ENCODE data around the gene BBX. TPM values are rescaled to one million over a fixed set of nuclear protein-coding genes. Genes with fewer than 3 reads are reported as not detected.
A peak's percentile ranks its signal among the peaks of the same experiment; 100 is the strongest.

Gene BBX
- total RNA-seq, 4 donors from 2014 or later: 33.0 to 46.3 (median 36.7) TPM

GRCh38 chr3:107782054-107782453, 259.3 kb downstream of the BBX start:
- Histone ChIP-seq H3K4me3 (no peak overlapping the region), H3K27me3 (no peaks in the 10 kb centered on the region), H3K9me3 (no peaks in the 10 kb centered on the region), H3K4me1 (no peaks in the 10 kb centered on the region), H3K27ac (no peak overlapping the region), H3K36me3 (peaks cover 0 to 17% (median 0%) of the 10 kb centered on the region in 3 donors)
- TF ChIP-seq CTCF (IDR thresholded peaks at IDR 0.05) (no peak), POLR2A (IDR thresholded peaks at IDR 0.05) (no peak)
- no peak for DNase-seq

DNA sequence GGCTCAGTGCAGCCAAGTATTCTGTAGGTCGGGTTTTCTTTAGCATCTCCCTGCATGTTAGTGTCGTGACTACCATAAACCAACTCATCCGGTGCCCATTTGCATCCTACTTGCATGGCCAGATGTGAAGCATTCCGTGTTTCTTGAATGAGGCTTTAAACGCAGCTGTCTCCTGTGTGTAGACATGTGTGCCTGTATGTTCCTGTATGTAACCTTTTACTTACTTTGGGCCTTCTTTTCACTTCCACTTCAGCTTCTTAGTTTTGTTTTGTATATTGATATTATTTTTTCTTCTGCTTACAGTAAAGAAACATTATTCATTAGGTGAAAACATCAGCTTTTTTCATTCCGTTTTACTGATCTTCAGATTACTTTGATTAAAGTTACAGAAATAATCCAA, 267.9 kb downstream of the BBX start:
- no peaks in the 10 kb centered on the region for H3K27me3 ChIP-seq
- no peak overlapping the region for H3K4me3 ChIP-seq
- no peaks in the 10 kb centered on the region for H3K9me3 ChIP-seq
- no peak for DNase-seq
- no peaks in the 10 kb centered on the region for H3K4me1 ChIP-seq
- no peak overlapping the region for H3K27ac ChIP-seq
- peaks cover 0 to 36% (median 0%) of the 10 kb centered on the region in 3 donors for H3K36me3 ChIP-seq
- TF ChIP-seq CTCF (IDR thresholded peaks at IDR 0.05) (no peak), POLR2A (IDR thresholded peaks at IDR 0.05) (no peak)

DNA sequence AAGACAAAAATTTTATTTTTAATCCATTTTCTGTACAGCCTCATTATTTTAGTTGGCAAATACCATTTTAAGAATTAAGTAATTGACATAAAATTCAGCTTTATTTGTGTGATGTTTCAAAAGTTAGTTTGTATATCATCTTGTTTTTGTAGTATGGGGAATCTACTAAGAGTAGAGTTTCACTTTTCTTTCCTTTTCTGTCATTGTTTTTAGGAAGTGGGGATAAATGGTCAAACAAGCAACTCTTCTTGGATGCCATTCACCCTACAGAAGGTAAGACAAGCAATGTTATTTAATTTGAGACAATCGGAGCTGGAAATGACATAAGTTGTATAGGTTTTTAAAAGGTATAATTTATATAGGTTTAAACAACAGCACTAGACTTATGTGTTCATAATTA, 268.3 kb downstream of the BBX start:
- no peak overlapping the region for H3K27ac ChIP-seq
- H3K4me1 ChIP-seq: no peaks in the 10 kb centered on the region
- H3K36me3 ChIP-seq: peaks cover 0 to 36% (median 0%) of the 10 kb centered on the region in 3 donors
- H3K9me3 ChIP-seq: no peaks in the 10 kb centered on the region
- no peak for DNase-seq
- H3K27me3 ChIP-seq: no peaks in the 10 kb centered on the region
- TF ChIP-seq POLR2A (IDR thresholded peaks at IDR 0.05) (no peak), CTCF (IDR thresholded peaks at IDR 0.05) (no peak)
- no peak overlapping the region for H3K4me3 ChIP-seq

DNA sequence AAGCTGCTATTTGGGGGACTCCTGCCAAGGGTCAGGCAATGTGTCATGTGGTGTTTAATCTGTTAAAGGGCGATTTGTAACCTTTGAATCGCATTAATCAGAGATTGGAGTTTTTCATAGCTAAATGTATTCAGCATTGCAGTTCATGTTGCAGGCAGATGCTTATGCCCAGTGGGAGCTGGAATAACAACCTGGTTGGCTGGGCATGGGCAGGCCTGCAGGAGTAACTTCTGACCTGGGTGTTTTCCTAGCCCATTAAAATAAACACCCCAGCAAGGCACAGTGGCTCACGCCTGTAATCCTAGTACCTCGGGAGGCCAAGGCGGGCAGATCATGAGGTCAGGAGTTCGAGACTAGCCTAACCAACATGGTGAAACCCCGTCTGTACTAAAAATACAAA, 268.7 kb downstream of the BBX start:
- no peaks in the 10 kb centered on the region for H3K27me3 ChIP-seq
- no peak overlapping the region for H3K27ac ChIP-seq
- TF ChIP-seq CTCF (IDR thresholded peaks at IDR 0.05) (no peak), POLR2A (IDR thresholded peaks at IDR 0.05) (no peak)
- H3K9me3 ChIP-seq: no peaks in the 10 kb centered on the region
- H3K4me1 ChIP-seq: no peaks in the 10 kb centered on the region
- peaks cover 0 to 36% (median 0%) of the 10 kb centered on the region in 3 donors for H3K36me3 ChIP-seq
- H3K4me3 ChIP-seq: no peak overlapping the region
- no peak for DNase-seq

DNA sequence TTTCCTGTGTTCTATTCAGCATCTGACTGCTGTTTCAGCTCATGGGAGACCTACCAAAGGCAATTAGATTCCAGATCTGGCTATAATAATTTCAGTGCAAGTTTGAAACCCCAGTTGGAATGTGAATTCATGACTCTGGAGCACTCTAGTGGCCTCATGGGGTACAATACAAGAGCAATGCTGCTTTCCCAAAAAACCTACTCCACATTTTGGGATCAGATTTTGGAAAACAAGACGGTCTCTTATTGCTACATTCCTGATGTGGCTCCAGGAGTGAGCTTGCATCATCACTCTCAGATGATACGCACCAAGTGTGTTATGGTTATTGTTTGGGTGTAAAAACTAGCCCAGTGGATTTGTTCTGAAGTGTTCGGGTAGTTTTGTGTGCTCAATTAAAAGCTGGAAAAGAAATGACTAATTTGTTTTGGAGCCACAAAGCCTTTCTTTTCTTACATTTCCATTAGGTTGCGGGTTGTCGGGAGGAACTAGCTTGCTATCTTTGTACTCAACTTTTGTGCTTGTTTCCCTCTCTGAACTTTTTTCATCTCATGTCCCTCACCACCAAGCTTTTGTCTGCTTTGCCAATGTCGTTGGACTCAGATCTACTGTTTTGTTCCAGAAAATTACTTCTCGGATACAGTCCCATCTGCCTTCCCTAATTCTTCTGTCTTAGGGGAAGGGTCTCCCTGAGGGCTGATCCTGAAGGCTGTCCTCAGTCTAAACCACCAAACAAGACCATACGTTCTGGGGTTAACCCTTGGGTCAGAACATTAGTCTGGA, 272.1 kb downstream of the BBX start:
- no peak for TF ChIP-seq POLR2A (IDR thresholded peaks at IDR 0.05)
- TF ChIP-seq CTCF (IDR thresholded peaks at IDR 0.05): peak in 1 of 6 experiments; percentile 17
- Histone ChIP-seq H3K9me3 (no peaks in the 10 kb centered on the region), H3K4me1 (no peaks in the 10 kb centered on the region), H3K27ac (no peak overlapping the region), H3K36me3 (peaks cover 0 to 41% (median 0%) of the 10 kb centered on the region in 3 donors), H3K4me3 (no peak overlapping the region), H3K27me3 (no peaks in the 10 kb centered on the region)
- no peak for DNase-seq
